Endodermal cell (in vitro differentiated cells): ENCODE measurements around the gene SLC66A1. TPM values are rescaled to one million over a fixed set of nuclear protein-coding genes. Genes with fewer than 3 reads are reported as not detected.
A peak's percentile ranks its signal among the peaks of the same experiment; 100 is the strongest.

Source experiments
- DNase-seq: peaks from one replicate; pipeline ENCODE4 v3.0.0-alpha.2; 2017
- H3K27ac ChIP-seq: 2 replicates; pipeline ENCODE4 v1.5.1; 2013; ENCODE audit warnings: mild to moderate bottlenecking, low read depth, low read length, moderate library complexity
- H3K27me3 ChIP-seq: 2 replicates; pipeline ENCODE4 v1.6.1; 2013; ENCODE audit warnings: mild to moderate bottlenecking, low read length, moderate library complexity; ENCODE audit not compliant: insufficient read depth, control insufficient read depth, poor library complexity, severe bottlenecking
- H3K36me3 ChIP-seq: 2 replicates; pipeline ENCODE4 v1.7.0; 2013; ENCODE audit warnings: mild to moderate bottlenecking, low read length, moderate library complexity; ENCODE audit not compliant: control insufficient read depth, insufficient read depth
- H3K4me1 ChIP-seq: one replicate; pipeline ENCODE4 v1.7.0; 2013; ENCODE audit warnings: low read length; ENCODE audit not compliant: control insufficient read depth, insufficient read depth
- H3K4me3 ChIP-seq: 2 replicates; pipeline ENCODE4 v1.5.1; 2013; ENCODE audit warnings: mild to moderate bottlenecking, low read length, moderate library complexity
- H3K9ac ChIP-seq: 2 replicates; pipeline ENCODE4 v1.6.1; 2013; ENCODE audit warnings: mild to moderate bottlenecking, low read length, moderate library complexity; ENCODE audit not compliant: poor library complexity, severe bottlenecking; ENCODE audit errors: extremely low read depth
- H3K9me3 ChIP-seq: 2 replicates; pipeline ENCODE4 v1.6.1; 2013; ENCODE audit warnings: mild to moderate bottlenecking, low read length, moderate library complexity; ENCODE audit not compliant: control insufficient read depth
- H3K27ac Mint-ChIP-seq: 2 replicates; pipeline ENCODE4 v1.8.0; 2020; ENCODE audit warnings: mixed read lengths
- H3K27me3 Mint-ChIP-seq: 2 replicates; pipeline ENCODE4 v1.8.0; 2021; ENCODE audit warnings: mild to moderate bottlenecking, mixed read lengths; ENCODE audit not compliant: insufficient read depth
- H3K36me3 Mint-ChIP-seq: 2 replicates; pipeline ENCODE4 v1.8.0; 2020; ENCODE audit warnings: low read depth, mixed read lengths
- H3K4me1 Mint-ChIP-seq: 2 replicates; pipeline ENCODE4 v1.8.0; 2020; ENCODE audit warnings: mixed read lengths
- H3K4me3 Mint-ChIP-seq: 2 replicates; pipeline ENCODE4 v1.8.0; 2020; ENCODE audit warnings: mild to moderate bottlenecking, moderate library complexity, mixed read lengths
- H3K9me3 Mint-ChIP-seq: 2 replicates; pipeline ENCODE4 v1.8.0; 2020; ENCODE audit warnings: mild to moderate bottlenecking, mixed read lengths
- WGBS, 2 experiments: methylation state at CpG; one replicate each; pipeline versions ENCODE4 v1.1.5 to v1.1.7; 2013; ENCODE audit warnings: missing lambda C conversion rate in 2 of 2, mixed read lengths in 1 of 2; ENCODE audit not compliant: insufficient coverage in 1 of 2, insufficient read length in 1 of 2; 5-methylcytosine and 5-hydroxymethylcytosine counted together
- total RNA-seq, 2 donors: library from RNA; stranded (reverse); fragmentation: NEBNext Ultra II Directional in 1 of 2; extraction: Animal tissue kit (Norgen Biotek cat#: 25700) in 1 of 2; gene quantifications; 2 replicates in 1 of 2; 3 replicates in 1 of 2; pipeline ENCODE4 v1.2.1, GENCODE V29; 2021
- TF ChIP-seq, protein P1 (sequence below): fragments of 200-600 bp; sonication (generic); conservative IDR thresholded peaks from 2 replicates; pipeline ENCODE4 v1.5.0; 2021; ENCODE audit warnings: antibody characterized with exemption, mild to moderate bottlenecking

SLC66A1 gene
- total RNA-seq, 2 donors from 2014 or later, result 20.8 to 22.6 TPM

DNA sequence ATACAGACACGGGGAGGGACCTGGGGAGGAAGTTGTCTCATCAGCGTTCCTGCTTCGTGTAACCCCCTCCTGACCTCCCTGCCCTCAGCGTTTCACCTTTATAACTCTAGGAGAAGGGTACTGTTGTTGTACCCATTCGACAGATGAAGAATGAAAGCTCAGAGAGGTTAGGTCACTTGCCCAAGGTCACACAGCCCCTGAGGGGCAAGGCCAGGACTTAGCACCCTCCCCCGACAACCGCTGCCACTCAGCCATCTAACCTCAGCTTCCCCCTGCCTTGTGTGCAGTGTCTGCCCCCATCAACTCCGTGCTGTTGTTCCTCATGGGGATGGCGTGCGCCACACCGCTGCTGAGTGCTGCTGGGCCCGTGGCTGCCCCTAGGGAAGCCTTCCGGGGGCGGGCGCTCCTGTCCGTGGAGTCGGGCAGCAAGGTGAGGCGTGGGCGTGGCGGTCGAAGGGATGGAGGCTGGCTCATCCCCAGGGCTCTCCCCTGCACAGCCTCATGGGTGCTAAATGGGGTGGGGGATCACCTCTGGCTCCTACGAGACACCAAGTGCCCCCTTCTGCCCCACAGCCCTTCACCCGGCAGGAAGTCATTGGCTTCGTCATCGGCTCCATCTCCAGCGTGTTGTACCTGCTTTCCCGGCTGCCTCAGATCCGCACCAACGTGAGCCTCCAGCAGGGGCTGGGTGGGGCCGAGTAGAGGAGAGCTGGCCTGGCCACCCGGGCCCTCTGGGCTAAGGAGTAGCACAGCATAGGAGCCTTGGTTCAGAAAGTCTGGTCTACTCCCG is 14.0 kb downstream of the SLC66A1 start:
- WGBS, 2 experiments, result 93 to 97% methylated on average over 13 to 32 of the region's 32 CpGs
- Histone ChIP-seq H3K4me3 (no peak overlapping the region), H3K27ac (no peak overlapping the region), H3K4me1 (no peaks in the 10 kb centered on the region), H3K36me3 (peaks cover 28% of the 10 kb centered on the region), H3K9ac (no peak overlapping the region), H3K9me3 (no peaks in the 10 kb centered on the region), H3K27me3 (no peaks in the 10 kb centered on the region)
- H3K4me1 Mint-ChIP-seq, result no peaks in the 10 kb centered on the region
- peaks cover 34% of the 10 kb centered on the region for H3K36me3 Mint-ChIP-seq
- H3K9me3 Mint-ChIP-seq, result no peaks in the 10 kb centered on the region
- TF ChIP-seq, protein P1, sequence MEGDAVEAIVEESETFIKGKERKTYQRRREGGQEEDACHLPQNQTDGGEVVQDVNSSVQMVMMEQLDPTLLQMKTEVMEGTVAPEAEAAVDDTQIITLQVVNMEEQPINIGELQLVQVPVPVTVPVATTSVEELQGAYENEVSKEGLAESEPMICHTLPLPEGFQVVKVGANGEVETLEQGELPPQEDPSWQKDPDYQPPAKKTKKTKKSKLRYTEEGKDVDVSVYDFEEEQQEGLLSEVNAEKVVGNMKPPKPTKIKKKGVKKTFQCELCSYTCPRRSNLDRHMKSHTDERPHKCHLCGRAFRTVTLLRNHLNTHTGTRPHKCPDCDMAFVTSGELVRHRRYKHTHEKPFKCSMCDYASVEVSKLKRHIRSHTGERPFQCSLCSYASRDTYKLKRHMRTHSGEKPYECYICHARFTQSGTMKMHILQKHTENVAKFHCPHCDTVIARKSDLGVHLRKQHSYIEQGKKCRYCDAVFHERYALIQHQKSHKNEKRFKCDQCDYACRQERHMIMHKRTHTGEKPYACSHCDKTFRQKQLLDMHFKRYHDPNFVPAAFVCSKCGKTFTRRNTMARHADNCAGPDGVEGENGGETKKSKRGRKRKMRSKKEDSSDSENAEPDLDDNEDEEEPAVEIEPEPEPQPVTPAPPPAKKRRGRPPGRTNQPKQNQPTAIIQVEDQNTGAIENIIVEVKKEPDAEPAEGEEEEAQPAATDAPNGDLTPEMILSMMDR, result peak; percentile 29
- H3K27ac Mint-ChIP-seq, result no peak overlapping the region
- H3K4me3 Mint-ChIP-seq, result no peak overlapping the region
- no peak for DNase-seq
- H3K27me3 Mint-ChIP-seq, result no peaks in the 10 kb centered on the region

DNA sequence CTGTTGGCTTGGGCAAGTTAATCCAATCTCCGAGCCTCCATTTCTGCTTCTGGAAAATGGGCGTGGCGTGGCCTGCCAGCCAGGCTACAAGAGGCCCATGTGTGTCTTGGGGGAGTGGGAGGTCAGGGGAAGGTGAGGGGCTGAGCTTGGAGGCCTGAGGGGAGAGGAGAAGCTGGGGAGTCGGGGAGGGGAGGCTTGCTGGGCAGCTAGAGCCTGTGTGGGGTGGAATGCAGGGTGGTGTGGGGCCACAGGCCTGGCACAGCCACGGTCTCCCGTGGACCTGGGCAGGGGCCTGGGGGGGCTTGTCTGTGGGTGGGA is 14.6 kb downstream of the SLC66A1 start:
- no peak overlapping the region for H3K4me3 Mint-ChIP-seq
- Histone ChIP-seq H3K36me3 (peaks cover 28% of the 10 kb centered on the region), H3K4me3 (no peak overlapping the region), H3K4me1 (no peaks in the 10 kb centered on the region), H3K9me3 (no peaks in the 10 kb centered on the region), H3K9ac (no peak overlapping the region), H3K27me3 (no peaks in the 10 kb centered on the region), H3K27ac (no peak overlapping the region)
- no peak overlapping the region for H3K27ac Mint-ChIP-seq
- TF ChIP-seq, protein P1, result no peak
- 80 to 87% methylated on average over 1 to 6 of the region's 6 CpGs for WGBS, 2 experiments
- no peaks in the 10 kb centered on the region for H3K9me3 Mint-ChIP-seq
- no peaks in the 10 kb centered on the region for H3K27me3 Mint-ChIP-seq
- H3K36me3 Mint-ChIP-seq, result peaks cover 31% of the 10 kb centered on the region
- DNase-seq, result no peak
- H3K4me1 Mint-ChIP-seq, result no peaks in the 10 kb centered on the region

DNA sequence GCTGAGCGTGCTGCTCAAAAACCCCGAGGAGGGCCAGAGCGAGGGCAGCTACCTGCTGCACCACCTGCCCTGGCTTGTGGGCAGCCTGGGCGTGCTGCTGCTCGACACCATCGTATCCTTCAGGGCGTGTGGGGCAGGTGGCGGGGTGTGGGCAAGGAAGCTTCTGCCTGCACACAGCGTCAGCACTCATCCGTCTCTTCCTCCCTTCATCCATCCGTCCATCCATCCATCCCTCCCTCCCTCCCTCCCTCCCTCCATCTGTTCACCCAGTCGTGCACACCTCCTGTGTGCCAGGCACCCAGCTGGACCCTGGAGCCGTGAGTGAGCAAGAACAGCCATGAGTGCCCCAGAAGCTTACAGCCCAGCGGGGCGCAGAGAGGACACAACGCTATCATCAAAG is 15.2 kb downstream of the SLC66A1 start:
- Mint-ChIP-seq H3K4me1 (no peaks in the 10 kb centered on the region), H3K36me3 (peaks cover 34% of the 10 kb centered on the region), H3K4me3 (no peak overlapping the region), H3K27me3 (no peaks in the 10 kb centered on the region), H3K27ac (no peak overlapping the region), H3K9me3 (no peaks in the 10 kb centered on the region)
- H3K27me3 ChIP-seq, result no peaks in the 10 kb centered on the region
- H3K36me3 ChIP-seq, result peaks cover 28% of the 10 kb centered on the region
- no peaks in the 10 kb centered on the region for H3K9me3 ChIP-seq
- no peak overlapping the region for H3K9ac ChIP-seq
- no peak overlapping the region for H3K4me3 ChIP-seq
- DNase-seq, result no peak
- TF ChIP-seq, protein P1, result no peak
- no peak overlapping the region for H3K27ac ChIP-seq
- WGBS, 2 experiments, result 95 to 97% methylated on average over 7 to 13 of the region's 16 CpGs
- no peaks in the 10 kb centered on the region for H3K4me1 ChIP-seq
